Left ventricle myocardium inferior (tissue), 1 donor: ENCODE results near the gene ATXN7L1. TPM values are rescaled to one million over a fixed set of nuclear protein-coding genes. Genes with fewer than 3 reads are reported as not detected.

Experiments used
- DNase-seq: peaks from one replicate; pipeline ENCODE4 v3.0.0-alpha.2; 2020
- H3K27ac ChIP-seq: fragments of 200-600 bp; replicated peaks from 2 replicates; pipeline ENCODE4 v1.8.0; 2021
- H3K27me3 ChIP-seq: fragments of 200-600 bp; 2 replicates; pipeline ENCODE4 v1.8.0; 2021; ENCODE audit warnings: low read depth
- H3K36me3 ChIP-seq: fragments of 200-600 bp; 2 replicates; pipeline ENCODE4 v1.8.0; 2021
- H3K4me1 ChIP-seq: fragments of 200-600 bp; 2 replicates; pipeline ENCODE4 v1.8.0; 2021
- H3K4me3 ChIP-seq: fragments of 200-600 bp; 2 replicates; pipeline ENCODE4 v1.8.0; 2021; ENCODE audit warnings: mild to moderate bottlenecking, moderate library complexity
- H3K9me3 ChIP-seq: fragments of 200-600 bp; replicated peaks from 2 replicates; pipeline ENCODE4 v1.8.0; 2021
- intact Hi-C: fragments of 100-400 bp; cut with micrococcal nuclease; formaldehyde crosslinking; loops from one replicate; pipeline ENCODE4 v1.11.0; 2022
- total RNA-seq: library from RNA; stranded (reverse); fragmentation: NEBNext Ultra II Directional; extraction: Animal tissue kit (Norgen Biotek cat#: 25700); gene quantifications from one replicate; pipeline ENCODE4 v1.2.1, GENCODE V29; 2021
- TF ChIP-seq, protein P1 (sequence below): fragments of 200-600 bp; IDR thresholded peaks from 2 replicates; pipeline ENCODE4 v1.8.0; 2021; ENCODE audit warnings: antibody characterized with exemption, mild to moderate bottlenecking, borderline replicate concordance
- donor health status: DM: no; HTN: yes; CAD: no; lungs with severe emphysema.

The ATXN7L1 gene
- total RNA-seq, 1 donor from 2014 or later, result 6.2 TPM

DNA sequence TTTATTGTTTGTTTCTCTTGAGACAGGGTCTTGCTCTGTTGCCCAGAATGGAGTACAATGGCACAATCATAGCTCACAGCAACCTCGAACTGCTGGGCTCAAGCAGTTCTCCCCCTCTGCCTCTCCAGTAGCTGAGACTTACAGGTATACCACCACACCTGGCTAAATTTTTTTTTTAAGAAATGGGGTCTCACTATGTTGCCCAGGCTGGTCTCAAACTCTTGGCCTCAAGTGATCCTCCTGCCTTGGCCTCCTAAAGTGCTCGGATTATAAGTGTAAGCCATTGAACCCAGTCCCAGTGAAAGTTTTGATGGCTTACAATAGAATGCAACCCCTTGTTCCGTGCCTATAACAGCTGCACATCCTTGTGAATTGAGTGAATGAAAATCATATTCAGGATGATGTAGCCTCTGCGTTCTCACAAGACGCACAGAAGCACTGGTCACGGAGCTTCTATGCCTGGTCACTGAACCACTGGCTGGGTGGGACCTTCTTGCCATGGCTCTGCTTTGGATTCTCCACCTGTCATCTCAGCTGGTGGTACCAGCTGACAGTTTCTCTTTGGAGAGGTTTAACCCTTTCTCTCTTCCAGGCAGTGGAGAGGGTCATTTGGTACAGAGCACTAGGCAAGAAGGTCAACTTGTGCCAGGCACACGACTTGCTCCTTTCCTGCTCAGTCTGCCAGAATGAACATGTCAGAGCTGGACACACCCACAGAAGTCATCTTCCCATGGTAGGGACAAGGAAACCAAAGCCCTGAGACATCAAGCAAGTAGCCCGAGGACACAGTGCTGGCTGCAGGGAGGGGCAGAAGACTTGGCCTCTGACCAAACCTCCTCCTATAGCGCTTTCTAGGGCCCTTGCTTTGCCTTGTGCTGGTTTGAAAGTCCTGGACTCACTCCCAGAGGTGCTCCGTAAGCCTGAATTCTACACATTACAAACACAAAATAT, 89.6 kb downstream of the ATXN7L1 start:
- Histone ChIP-seq H3K4me1 (no peaks in the 10 kb centered on the region), H3K27me3 (no peaks in the 10 kb centered on the region), H3K9me3 (no peaks in the 10 kb centered on the region), H3K27ac (no peak overlapping the region), H3K36me3 (peaks cover 22% of the 10 kb centered on the region), H3K4me3 (no peak overlapping the region)
- intact Hi-C loops, result no loop called here
- DNase-seq, result no peak
- TF ChIP-seq, protein P1, sequence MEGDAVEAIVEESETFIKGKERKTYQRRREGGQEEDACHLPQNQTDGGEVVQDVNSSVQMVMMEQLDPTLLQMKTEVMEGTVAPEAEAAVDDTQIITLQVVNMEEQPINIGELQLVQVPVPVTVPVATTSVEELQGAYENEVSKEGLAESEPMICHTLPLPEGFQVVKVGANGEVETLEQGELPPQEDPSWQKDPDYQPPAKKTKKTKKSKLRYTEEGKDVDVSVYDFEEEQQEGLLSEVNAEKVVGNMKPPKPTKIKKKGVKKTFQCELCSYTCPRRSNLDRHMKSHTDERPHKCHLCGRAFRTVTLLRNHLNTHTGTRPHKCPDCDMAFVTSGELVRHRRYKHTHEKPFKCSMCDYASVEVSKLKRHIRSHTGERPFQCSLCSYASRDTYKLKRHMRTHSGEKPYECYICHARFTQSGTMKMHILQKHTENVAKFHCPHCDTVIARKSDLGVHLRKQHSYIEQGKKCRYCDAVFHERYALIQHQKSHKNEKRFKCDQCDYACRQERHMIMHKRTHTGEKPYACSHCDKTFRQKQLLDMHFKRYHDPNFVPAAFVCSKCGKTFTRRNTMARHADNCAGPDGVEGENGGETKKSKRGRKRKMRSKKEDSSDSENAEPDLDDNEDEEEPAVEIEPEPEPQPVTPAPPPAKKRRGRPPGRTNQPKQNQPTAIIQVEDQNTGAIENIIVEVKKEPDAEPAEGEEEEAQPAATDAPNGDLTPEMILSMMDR, result no peak

DNA sequence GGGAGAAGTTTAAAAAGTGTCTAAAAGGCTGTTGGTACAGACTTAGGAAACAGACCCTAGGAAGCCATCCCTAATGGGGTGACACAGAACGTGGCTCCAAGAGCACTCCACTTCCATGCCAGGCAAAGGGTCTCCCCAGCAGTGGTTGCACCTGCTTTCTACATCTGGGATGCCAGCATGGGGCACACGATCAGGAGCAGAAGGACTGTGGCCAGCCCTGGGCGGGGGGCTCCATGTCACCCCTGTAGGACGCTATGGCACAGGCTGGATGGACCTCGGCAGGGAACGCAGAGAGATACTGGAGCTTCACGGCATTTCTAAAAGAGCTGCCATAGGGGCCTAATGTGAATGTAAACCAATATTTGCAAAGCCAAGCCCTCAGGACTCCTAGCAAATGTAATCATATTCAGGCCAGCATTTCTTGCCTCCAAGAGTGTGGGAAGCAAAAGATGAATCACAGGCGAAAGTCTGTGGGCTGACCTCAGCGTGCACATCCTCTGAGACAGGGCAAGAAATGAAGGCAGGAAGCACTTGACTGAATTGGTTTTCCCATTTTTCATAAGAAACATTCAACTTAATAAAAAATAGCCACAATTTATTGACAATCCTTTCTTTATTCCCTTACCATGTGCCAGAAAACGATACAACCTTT, 93.9 kb downstream of the ATXN7L1 start:
- no peak overlapping the region for H3K27ac ChIP-seq
- H3K27me3 ChIP-seq, result no peaks in the 10 kb centered on the region

DNA sequence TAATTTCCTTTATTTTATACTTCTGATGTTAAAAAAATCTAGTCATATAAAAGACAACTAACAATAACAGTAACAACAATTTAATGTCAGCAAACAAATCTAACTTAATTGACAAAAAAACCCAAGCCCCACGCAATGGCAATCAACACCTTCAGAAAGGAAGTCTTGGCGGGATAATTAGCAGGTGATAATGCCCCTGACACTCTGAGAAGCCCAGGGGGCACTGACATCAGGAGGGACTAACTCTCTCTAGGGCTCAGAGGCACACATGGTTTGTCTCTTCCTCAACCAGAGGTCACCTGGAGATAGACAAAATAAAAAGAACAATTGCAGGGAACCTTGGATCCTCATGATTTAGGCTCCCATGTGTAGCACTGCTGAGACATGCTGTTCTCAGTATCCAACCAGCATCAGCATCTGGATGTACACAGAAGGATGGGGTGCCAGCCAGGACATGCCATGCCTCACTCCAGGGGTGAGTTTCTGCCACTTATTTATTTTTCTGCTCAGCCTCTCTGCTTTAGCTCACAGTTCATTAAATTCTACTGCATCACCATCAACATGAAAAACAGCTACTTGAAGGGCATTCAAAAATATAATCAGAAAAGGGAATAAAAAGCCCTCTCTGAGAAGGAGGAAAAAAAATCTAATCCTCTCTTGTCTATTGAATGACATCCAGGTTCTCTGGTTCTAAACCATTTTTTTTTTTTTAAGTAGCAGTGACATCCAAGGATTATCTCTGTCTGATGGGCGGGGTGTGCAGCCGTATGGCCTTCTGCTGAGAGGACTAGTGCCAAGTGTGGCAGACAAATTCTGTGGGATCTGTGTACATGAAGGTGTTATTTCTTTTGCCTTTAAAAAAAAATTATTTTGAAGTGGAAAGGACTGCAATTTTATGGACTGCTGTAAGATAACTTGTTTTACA, 96.3 kb downstream of the ATXN7L1 start:
- no peaks in the 10 kb centered on the region for H3K27me3 ChIP-seq
- no peak for DNase-seq
- H3K9me3 ChIP-seq, result no peaks in the 10 kb centered on the region
- H3K27ac ChIP-seq, result no peak overlapping the region
- H3K4me3 ChIP-seq, result no peak overlapping the region
- peaks cover 16% of the 10 kb centered on the region for H3K4me1 ChIP-seq
- intact Hi-C loops, result no loop called here
- TF ChIP-seq, protein P1, result no peak
- H3K36me3 ChIP-seq, result no peaks in the 10 kb centered on the region

More for the DNA sequence above, 93.9 kb downstream of the ATXN7L1 start:
- peaks cover 10% of the 10 kb centered on the region for H3K4me1 ChIP-seq
- H3K36me3 ChIP-seq, result peaks cover 12% of the 10 kb centered on the region
- no peak overlapping the region for H3K4me3 ChIP-seq
- no peaks in the 10 kb centered on the region for H3K9me3 ChIP-seq
- DNase-seq, result no peak
- TF ChIP-seq, protein P1, result no peak
- intact Hi-C loops, result no loop called here

DNA sequence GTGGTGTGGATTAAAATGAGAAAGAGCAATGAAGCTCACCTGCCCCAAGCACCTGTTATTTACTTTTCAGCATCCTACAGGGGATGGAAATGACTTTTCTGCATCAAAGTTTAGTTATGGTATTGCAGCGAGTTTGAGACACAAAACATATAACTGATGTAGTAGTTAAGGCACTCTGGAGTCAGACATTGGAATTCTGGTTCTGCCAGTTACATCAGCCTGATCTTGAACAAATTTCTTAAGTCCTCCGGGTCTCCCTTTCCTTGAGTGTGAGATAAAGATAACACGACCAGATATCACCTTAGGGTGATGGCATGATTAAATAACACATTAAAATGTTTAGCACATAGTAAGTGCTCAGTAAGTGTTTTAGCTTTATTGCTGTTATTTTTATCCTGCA, 97.4 kb downstream of the ATXN7L1 start:
- no peaks in the 10 kb centered on the region for H3K9me3 ChIP-seq
- H3K27me3 ChIP-seq, result no peaks in the 10 kb centered on the region
- TF ChIP-seq, protein P1, result no peak
- no peak overlapping the region for H3K4me3 ChIP-seq
- intact Hi-C loops, result no loop called here
- H3K4me1 ChIP-seq, result peaks cover 16% of the 10 kb centered on the region
- no peaks in the 10 kb centered on the region for H3K36me3 ChIP-seq
- no peak for DNase-seq
- H3K27ac ChIP-seq, result no peak overlapping the region
